ENCODE results near the gene MAPK13. TPM values are rescaled to one million over a fixed set of nuclear protein-coding genes. Genes with fewer than 3 reads are reported as not detected.

MAPK13 gene
- total and polyA plus RNA-seq, 3 donors from 2014 or later, result 57.5 to 109 (median 61.7) TPM

GRCh38 chr6:36104836-36105235 lies 25.5 kb upstream of the MAPK13 start:
- Histone ChIP-seq H3K4me1 (no peaks in the 10 kb centered on the region), H3K36me3 (ENCODE audit: low read depth, missing control alignments) (no peaks in the 10 kb centered on the region), H3K9me3 (no peaks in the 10 kb centered on the region), H3K4me3 (no peak overlapping the region), H3K27ac (no peak overlapping the region), H3K27me3 (no peaks in the 10 kb centered on the region)
- TF ChIP-seq CTCF (IDR thresholded peaks at IDR 0.05) (no peak), POLR2A (IDR thresholded peaks at IDR 0.05) (no peak)
- no peak for DNase-seq
- intact Hi-C loops (cut with DNase I; ENCODE audit: low total_unique reads), result no loop called here
- WGBS, 2 donors, result 34 to 60% methylated on average over 2 of the region's 2 CpGs

- intact Hi-C loops (cut with DNase I; ENCODE audit: low total_unique reads), result no loop called here
- no peak for TF ChIP-seq POLR2A (IDR thresholded peaks at IDR 0.05)
- TF ChIP-seq CTCF (IDR thresholded peaks at IDR 0.05), result no peak
- no peak for DNase-seq
- H3K27ac ChIP-seq, result no peak overlapping the region
- peaks cover 3% of the 10 kb centered on the region for H3K4me1 ChIP-seq
- H3K27me3 ChIP-seq, result no peaks in the 10 kb centered on the region
- H3K9me3 ChIP-seq, result no peaks in the 10 kb centered on the region
- H3K4me3 ChIP-seq, result no peak overlapping the region
- 75 to 89% methylated on average over 7 of the region's 7 CpGs for WGBS, 2 donors
- H3K36me3 ChIP-seq (ENCODE audit: low read depth, missing control alignments), result no peaks in the 10 kb centered on the region
Observed at GRCh38 chr6:36109092-36109491, 21.2 kb upstream of the MAPK13 start.

GRCh38 chr6:36110050-36110449 lies 20.3 kb upstream of the MAPK13 start:
- Histone ChIP-seq H3K4me1 (peaks cover 3% of the 10 kb centered on the region), H3K27ac (no peak overlapping the region), H3K9me3 (no peaks in the 10 kb centered on the region), H3K27me3 (no peaks in the 10 kb centered on the region), H3K36me3 (ENCODE audit: low read depth, missing control alignments) (no peaks in the 10 kb centered on the region), H3K4me3 (no peak overlapping the region)
- no peak for TF ChIP-seq POLR2A (IDR thresholded peaks at IDR 0.05)
- no peak for TF ChIP-seq CTCF (IDR thresholded peaks at IDR 0.05)
- intact Hi-C loops (cut with DNase I; ENCODE audit: low total_unique reads), result no loop called here
- WGBS, 2 donors, result 83 to 90% methylated on average over 3 of the region's 3 CpGs
- no peak for DNase-seq

GRCh38 chr6:36110863-36111262 lies 19.4 kb upstream of the MAPK13 start:
- Histone ChIP-seq H3K27me3 (no peaks in the 10 kb centered on the region), H3K4me3 (no peak overlapping the region), H3K9me3 (no peaks in the 10 kb centered on the region), H3K4me1 (peaks cover 3% of the 10 kb centered on the region), H3K36me3 (ENCODE audit: low read depth, missing control alignments) (no peaks in the 10 kb centered on the region), H3K27ac (no peak overlapping the region)
- DNase-seq, result no peak
- intact Hi-C loops (cut with DNase I; ENCODE audit: low total_unique reads), result no loop called here
- 94 to 96% methylated on average over 4 of the region's 4 CpGs for WGBS, 2 donors
- no peak for TF ChIP-seq POLR2A (IDR thresholded peaks at IDR 0.05)
- no peak for TF ChIP-seq CTCF (IDR thresholded peaks at IDR 0.05)

GRCh38 chr6:36111526-36111925 lies 18.8 kb upstream of the MAPK13 start:
- no peak for TF ChIP-seq CTCF (IDR thresholded peaks at IDR 0.05)
- intact Hi-C loops (cut with DNase I; ENCODE audit: low total_unique reads), result no loop called here
- Histone ChIP-seq H3K4me1 (peaks cover 3% of the 10 kb centered on the region), H3K36me3 (ENCODE audit: low read depth, missing control alignments) (no peaks in the 10 kb centered on the region), H3K4me3 (no peak overlapping the region), H3K27ac (no peak overlapping the region), H3K9me3 (no peaks in the 10 kb centered on the region), H3K27me3 (no peaks in the 10 kb centered on the region)
- WGBS, 2 donors, result 91 to 94% methylated on average over 7 of the region's 7 CpGs
- DNase-seq, result no peak

All from testis (tissue), 3 donors.